ENCODE data around the gene KLK7.

KLK7 gene

GRCh38 chr19:50983625-50984292 lies at the start of gene KLK7:
Gene KLK7 (minus strand): TSS chr19:50983917. CDS start chr19:50982399, 1,518 bp downstream.
- DNase-seq (ENCODE audit: low read depth), result no peak

DNA sequence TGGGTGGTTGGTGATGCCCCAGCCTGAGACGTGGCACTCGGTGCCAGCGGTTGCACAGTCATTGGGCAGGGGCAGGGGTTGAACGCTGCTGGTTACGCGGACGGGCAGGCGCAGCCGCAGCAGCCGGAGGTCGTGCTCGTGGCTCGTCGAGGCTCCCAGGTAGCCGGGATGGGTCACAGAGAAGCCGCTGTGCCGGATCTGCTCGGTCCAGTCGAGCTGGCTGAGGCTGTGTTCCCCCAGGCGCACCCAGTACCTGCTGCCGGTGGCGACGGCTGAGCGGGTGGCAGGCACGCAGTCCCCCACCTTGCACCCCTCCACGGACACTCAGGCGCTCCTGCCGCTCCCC lies 48.1 kb upstream of the KLK7 start:
- no peak for DNase-seq (ENCODE audit: low read depth)

DNA sequence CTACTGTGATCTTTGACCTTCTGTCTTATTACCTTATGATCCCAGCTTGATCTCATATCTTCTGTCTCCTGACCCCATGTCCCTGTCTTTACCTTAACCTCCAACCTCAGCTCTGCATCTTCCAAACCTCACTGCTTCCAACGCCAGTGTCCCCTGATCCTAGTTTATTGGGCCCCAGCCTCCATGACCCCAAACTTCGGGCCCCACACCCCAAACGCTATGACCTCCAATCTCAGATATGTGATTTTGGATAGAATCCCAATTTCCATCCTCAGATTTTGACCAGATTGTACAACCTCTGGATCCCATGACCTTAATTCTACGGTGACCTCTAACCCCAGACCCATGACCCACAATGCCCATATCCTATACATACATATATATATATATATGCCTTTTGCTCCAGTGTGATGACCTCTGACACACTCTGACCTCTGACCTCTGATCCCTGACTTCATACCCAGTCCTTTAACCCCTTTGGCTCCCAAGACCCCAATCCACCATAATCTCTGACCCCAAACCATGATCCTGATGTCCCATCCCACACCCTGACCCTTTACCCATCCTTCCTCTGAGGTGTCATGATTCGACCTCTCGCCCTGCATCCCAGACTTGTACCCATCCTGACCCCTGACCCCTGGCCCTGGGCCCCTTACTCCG lies 47.6 kb upstream of the KLK7 start:
- no peak for DNase-seq (ENCODE audit: low read depth)

GRCh38 chr19:51030631-51031030 lies 46.9 kb upstream of the KLK7 start:
- DNase-seq (ENCODE audit: low read depth), result no peak

DNA sequence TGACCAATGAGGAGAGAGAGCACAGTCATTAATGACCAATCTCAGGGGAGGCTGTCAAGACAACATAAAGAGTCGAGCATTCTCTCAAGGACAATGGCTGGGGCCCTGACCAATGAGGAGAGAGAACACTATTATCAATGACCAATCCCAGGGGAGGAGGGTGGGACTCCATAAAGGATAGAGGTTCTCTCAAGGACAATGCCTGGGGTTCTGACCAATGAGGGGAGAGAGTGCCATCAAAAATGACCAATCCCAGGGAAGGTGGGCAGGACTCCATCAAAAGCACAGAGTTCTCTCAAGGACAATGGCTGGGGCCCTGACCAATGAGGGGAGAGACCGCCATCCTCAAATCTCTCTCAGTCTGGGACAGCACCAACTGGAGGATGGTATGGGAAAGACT lies 46.0 kb upstream of the KLK7 start:
- no peak for DNase-seq (ENCODE audit: low read depth)

DNA sequence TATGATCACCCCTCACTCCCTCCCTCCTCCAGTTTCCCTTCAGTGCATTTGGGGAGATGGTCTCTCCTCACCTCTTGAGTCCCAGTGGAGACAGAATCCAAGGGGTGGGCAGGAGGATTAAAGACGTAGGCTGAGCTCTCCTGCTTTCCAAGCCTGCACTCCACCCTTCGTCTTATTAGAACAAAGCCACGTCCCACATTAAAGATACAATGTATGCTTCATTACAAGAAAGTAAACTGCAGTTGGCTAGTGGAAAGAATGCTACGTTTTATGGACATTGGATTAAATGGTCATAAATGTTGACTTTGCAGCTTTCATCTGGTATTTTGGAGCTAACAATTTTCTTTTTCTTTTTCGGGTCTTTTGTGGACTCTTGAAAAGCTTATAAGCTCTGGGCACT lies 44.2 kb upstream of the KLK7 start:
- no peak for DNase-seq (ENCODE audit: low read depth)

DNA sequence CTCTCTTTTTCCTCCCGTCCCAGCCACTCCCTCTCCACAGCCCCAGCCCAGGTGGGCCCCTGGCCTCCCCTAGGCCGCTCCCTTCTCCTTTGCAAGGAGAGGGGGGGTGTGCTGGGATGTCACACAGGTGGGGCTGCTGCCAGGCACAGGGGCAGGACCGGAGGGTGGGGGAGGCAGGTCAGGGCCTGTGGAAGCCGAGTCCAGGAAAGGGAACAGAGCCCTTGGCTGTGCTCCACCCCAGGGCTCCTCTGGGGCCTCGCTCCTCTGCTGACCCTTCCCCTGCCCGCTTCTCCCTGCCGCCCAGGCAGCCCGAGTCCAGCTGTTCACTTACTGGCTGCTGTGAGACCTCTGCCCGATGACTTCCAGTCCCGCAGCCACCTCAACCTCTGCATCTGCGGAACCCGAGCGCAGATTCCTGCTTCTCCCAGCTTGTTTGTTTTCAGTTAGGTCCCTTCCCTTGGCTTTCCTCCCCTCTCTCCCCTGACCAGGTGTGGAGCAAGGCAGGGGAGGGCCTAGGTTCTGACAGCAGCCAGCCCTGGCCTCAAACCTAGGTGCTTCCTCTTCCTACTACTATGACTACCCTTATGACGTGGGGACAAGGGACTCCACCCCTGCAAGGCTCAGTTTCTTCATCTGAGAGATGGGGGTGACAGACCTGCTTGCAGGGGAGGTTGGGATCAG lies 43.5 kb upstream of the KLK7 start:
- DNase-seq (ENCODE audit: low read depth), result no peak

GRCh38 chr19:51026554-51026831 lies 42.8 kb upstream of the KLK7 start, which contains the start of gene KLK11:
Gene KLK11 (minus strand): TSS chr19:51026616. CDS start chr19:51025631, 985 bp downstream.
- no peak for DNase-seq (ENCODE audit: low read depth)

DNA sequence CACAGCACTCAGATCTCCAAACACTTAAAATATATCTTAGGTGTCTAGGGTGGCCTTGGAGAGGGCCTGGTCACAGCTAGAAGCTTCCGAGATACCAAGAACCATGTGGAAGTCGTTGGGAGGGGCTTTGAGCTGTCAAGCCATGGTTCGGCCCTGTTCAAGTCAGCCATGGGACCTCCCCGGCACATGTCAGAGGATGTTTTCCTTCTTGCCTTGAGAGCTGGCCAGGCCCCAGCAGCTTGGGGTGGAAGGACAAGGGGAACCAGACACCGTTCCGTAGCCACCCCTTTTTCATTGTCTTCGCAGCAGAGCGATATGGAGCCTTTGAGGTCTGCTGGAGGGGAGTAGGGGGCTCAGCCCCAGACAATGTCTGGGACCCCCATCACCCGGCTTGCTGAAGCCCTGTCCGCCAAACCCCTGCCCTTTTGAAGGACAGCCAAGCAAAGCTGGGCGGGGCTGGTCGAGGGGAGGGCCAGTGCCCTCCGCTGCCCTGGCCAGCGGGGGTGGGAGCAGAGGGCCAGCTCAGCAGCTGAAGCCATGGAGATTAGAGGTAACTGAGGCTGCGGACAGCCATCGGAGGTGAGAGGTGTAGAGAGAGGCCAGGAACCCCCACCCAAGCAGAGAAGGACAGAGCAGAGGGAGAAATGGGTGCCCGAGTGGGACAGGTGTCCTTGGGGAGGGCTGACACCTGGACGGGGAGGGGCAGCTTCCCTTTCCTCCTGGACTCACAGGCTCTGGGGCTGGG lies 42.3 kb upstream of the KLK7 start:
- no peak for DNase-seq (ENCODE audit: low read depth)

DNA sequence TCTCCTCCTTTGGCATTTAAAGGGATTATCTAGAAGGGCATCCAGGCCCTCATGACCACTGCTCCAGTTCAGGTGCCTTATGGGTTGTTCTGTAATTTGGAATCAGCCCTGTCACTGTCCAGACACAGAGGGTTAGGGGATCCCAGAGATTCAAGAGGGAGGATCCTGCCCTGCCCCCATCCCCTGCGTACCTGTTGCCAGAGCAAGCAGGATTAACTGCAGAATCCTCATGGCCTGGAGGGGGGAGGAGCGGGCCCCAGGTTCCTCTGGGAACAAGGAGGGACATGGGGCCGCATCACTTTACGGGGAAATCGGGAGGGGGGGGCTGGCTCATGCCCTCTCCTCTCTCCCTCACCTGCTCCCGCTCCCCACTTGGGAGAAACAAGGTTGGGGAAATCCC lies 41.7 kb upstream of the KLK7 start:
- no peak for DNase-seq (ENCODE audit: low read depth)

DNA sequence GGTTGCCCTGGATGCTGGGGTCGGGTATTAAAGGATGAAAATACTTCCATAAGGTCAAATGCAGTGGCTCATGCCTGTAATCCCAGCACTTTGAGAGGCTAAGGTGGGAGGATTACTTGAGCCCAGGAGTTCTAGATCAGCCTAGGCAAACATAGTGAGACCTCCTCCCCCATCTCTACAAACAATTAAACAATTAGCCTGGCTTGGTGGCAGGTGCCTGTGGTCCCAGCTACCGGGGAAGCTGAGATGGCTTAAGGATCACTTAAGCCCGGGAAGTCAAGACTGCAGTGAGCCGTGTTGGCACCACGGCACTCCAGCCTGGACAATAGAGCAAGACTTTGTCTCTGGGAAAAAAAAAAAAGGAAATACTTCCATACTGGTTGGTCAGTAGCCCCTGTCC lies 41.2 kb upstream of the KLK7 start:
- no peak for DNase-seq (ENCODE audit: low read depth)

DNA sequence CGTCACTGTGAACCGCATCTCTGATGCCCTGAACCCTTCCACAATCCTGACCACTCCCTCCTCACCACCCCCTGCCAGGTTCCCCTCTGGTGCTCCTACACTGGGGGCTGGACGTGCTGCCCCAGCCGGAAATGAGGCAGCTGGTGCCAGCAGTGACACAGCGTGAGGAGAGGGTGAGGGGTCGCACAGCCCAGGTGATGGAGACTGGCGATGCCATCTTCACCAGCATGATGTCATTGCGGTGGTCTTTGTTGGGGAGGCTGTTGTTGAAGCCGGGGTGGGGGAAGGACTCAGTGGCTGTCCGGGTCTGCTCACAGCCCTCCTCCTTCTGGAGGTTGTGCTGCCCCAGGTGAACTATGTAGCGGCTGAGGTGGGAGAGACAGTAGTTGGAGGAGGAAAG lies 40.2 kb upstream of the KLK7 start:
- DNase-seq (ENCODE audit: low read depth), result no peak

DNA sequence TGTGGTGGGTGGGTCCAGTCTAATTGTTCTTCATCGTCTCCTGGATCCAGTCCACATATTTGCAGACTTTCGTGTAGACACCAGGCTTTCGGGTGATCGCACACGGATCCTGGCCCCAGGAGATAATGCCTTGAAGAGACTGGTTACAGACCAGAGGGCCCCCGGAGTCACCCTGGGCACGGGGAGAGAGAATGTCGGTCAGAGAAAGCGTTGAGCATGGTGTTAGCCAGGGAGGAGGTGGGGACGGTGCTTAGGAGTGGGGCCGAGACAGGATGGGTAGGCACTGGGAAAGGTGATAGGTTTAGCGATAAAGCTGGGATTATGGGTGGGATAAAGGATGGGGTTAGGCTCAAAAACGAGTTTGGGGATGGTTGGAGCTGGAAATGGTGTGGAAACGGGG lies 38.8 kb upstream of the KLK7 start:
- no peak for DNase-seq (ENCODE audit: low read depth)

DNA sequence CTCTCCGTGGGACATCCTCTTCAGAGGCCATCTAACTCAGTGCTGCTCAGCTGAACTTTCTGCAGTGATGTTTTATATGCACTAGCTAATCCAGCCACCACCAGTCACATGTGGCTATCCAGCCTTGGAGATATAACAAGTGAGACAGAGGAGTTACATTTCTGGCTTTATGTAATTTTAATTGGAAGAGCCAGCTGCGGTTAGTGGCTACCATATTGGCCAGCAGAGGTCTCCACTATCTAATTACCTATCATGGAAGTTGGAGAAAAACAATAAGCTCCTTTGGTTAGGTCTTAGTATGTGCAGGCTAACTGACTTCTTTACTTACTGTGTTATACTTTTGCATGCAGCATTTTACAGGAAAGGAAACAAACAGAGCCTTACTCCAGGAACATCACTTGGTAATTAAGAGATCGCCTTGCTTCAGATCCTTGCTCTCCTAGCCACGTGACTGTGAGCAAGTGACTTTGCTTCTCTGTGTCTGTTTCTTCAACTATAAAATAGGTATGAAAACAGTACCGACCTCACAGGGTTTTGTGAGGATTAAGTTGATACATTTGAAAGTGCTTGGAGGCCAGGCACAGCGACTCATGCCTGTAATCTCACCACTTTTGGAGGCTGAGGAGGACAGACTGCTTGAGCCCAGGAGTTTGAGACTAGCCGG lies 37.4 kb upstream of the KLK7 start:
- DNase-seq (ENCODE audit: low read depth), result no peak

DNA sequence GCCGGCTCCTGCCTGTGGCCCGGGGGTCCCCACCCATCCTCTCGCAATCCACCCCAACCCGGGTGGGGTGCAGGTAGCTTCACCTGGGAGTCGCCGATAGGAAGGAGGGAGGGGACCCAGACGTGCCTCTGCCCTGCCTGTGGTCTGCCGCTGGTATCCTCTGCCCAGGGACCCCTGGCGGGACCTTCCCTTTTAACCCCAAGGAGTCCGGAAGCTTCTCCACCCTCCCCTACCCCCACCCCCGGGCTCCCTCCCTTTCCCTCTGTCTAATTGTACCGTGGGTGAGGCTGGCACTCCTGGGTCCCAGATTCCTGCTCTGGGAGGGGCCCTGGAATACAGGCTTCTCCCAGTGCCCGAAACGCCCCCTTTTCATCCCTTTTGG lies 35.8 kb upstream of the KLK7 start, which contains the start of gene KLK10:
KLK10 (minus strand) TSS at position 166 of the 382 bp plus-strand sequence. CDS start 579 bp downstream, outside the sequence.
- no peak for DNase-seq (ENCODE audit: low read depth)

- DNase-seq (ENCODE audit: low read depth), result no peak
These were observed 35.2 kb upstream of the KLK7 start for GRCh38 chr19:51018745-51019543.

DNA sequence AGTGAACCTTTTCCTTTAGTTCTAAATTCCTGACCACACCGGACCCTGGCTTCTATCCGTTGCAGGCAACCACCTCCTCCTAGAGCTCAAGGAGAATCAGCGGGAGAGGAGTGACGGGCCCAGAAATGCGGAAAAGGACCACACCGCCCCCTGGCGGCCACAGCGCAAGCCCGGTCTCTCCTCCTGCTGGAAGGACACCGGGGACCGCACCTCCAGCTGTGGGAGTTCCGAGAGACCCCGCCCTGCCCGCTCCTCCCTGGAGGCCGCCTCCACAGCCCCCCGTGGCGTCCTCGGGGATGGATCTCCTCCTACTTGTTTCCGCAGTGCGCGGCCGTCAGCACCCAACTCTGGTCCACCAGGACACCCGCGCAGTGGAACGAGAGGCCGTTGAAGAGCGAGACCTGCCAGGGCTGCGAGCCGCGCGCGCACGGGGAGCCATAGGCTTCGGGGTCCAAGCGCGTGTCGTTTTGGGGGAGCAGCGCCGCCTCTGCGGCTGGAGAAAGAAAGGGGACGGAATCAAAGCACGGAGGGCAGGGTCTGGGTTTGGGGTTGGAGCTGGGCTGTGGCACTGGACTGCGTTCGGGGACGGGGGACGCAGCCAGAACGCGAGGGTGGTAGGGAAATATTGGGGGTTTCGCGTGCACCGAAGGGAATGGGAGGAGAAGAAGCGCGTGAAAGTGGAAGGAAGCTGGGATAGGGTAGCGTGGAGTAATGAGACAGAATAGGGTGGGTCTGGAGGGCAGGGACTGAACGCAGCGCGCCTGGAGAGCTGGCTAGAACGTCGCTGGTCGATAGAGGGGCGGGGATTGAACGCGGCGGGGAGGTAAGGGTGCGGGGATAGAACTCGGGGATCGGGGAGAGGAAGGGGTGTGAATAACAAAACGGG lies 33.3 kb upstream of the KLK7 start:
- no peak for DNase-seq (ENCODE audit: low read depth)

- no peak for DNase-seq (ENCODE audit: low read depth)
These were observed 32.1 kb upstream of the KLK7 start for GRCh38 chr19:51015691-51016267.

DNA sequence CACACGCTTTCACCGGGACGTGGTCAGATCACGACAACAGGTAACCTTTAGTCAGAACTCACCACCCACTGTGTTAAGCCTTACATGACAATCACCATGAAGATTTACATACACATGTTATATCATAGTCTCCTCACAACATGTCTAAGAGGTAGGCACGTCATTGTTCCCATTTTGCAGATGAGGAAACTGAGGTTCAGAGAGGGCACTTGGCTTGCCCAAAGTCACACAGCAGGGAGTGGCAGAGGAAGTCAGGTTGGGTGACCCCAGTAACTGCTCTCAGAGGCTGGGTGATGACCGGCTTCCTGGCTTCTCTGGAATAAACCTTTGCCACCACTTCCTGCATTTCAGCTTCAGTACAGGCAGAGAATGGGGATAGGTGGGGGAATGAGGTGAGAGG lies 30.5 kb upstream of the KLK7 start:
- no peak for DNase-seq (ENCODE audit: low read depth)

DNA sequence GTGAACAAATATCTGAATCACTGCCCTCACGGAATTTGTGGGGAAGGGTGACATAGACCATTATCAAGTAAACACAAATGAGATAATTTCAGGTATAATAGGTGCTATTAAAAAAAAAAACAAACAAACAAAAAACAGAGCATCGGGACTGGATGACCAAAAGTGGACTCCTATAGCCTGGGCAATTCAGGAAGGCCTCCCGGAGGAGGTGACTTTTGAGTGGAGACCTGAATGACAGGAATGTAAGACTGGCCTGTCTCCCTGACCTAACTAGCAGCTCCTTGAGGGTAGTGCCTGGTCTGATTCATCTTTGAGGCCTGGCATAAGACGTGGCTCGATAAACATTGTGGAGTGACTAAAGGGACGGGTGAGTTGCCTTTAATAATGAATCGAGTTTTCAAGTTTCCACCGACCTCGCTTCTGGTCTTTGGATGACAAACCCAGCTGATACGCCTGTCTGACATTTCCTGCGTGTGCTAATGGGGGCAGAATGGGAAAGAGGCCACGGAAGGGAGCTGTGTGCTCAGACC lies 29.0 kb upstream of the KLK7 start:
- no peak for DNase-seq (ENCODE audit: low read depth)
